Renal cortex interstitium (tissue), 11 donors: Measurements from ENCODE around the gene RNF151. TPM values are rescaled to one million over a fixed set of nuclear protein-coding genes. Genes with fewer than 3 reads are reported as not detected.

Experiments
- DNase-seq, 11 donors: peaks; one replicate each; pipeline ENCODE4 v3.0.0-alpha.2; 2013; ENCODE audit warnings: low read depth in 9 of 11, low spot score in 4 of 11; ENCODE audit errors: extremely low read depth in 1 of 11
- polyA plus RNA-seq, 3 donors: library from polyadenylated mRNA; unstranded; fragments of 120-200 nt; gene quantifications; one replicate each; pipeline ENCODE4 v1.2.1, GENCODE V29; 2013; ENCODE audit not compliant: insufficient read length in 3 of 3

Gene RNF151
- polyA plus RNA-seq, 3 donors, result 0.13 TPM; not detected in 2

- DNase-seq, result no peak
Observed at GRCh38 chr16:1974157-1975070, 7.8 kb downstream of the RNF151 start.

GRCh38 chr16:1975432-1976215 lies 9.0 kb downstream of the RNF151 start:
- no peak for DNase-seq

GRCh38 chr16:1976216-1976520 lies 9.5 kb downstream of the RNF151 start:
- no peak for DNase-seq

GRCh38 chr16:1976951-1977874 lies 10.6 kb downstream of the RNF151 start:
- no peak for DNase-seq

GRCh38 chr16:1977875-1978268 lies 11.2 kb downstream of the RNF151 start:
- no peak for DNase-seq

GRCh38 chr16:1978476-1979120 lies 11.9 kb downstream of the RNF151 start:
- no peak for DNase-seq

- no peak for DNase-seq
Observed at GRCh38 chr16:1979271-1980029, 12.8 kb downstream of the RNF151 start.

GRCh38 chr16:1980030-1980769 lies 13.5 kb downstream of the RNF151 start:
- no peak for DNase-seq

GRCh38 chr16:1980770-1981087 lies 14.1 kb downstream of the RNF151 start:
- DNase-seq, result no peak

GRCh38 chr16:1981398-1981836 lies 14.8 kb downstream of the RNF151 start, which contains the start of gene NOXO1:
NOXO1 (minus strand) TSS chr16:1981469; CDS start chr16:1981179, 290 bp downstream.
- DNase-seq, result no peak

GRCh38 chr16:1982013-1982433 lies 15.4 kb downstream of the RNF151 start:
- DNase-seq, result no peak

- no peak for DNase-seq
Observed at GRCh38 chr16:1982991-1983543, 16.4 kb downstream of the RNF151 start.

GRCh38 chr16:1983544-1984346 lies 17.1 kb downstream of the RNF151 start, which contains the start of gene GFER:
GFER (plus strand) TSS chr16:1984193; CDS start chr16:1984219, 26 bp downstream.
- DNase-seq, result peak in 10 of 11 donors; percentile 72 to 91 (median 88)

- DNase-seq, result no peak
Observed at GRCh38 chr16:1984347-1985225, 17.9 kb downstream of the RNF151 start.

GRCh38 chr16:1985466-1986150 lies 19.0 kb downstream of the RNF151 start:
- no peak for DNase-seq
